B cell (primary cell): ENCODE measurements around the gene PLA2G4E. TPM values are rescaled to one million over a fixed set of nuclear protein-coding genes. Genes with fewer than 3 reads are reported as not detected.

Experiments
- ATAC-seq: fragments of 200-7000 bp; cut with Tn5 transposase; one replicate; pipeline ENCODE4 v1.10.0; 2021; ENCODE audit warnings: low read depth, mild to moderate bottlenecking, moderate number of reproducible peaks, moderate library complexity
- CTCF ChIA-PET: fragments of 350-600 bp; sonication (Branson Sonifier 250); formaldehyde crosslinking; loops from one replicate; lab custom pipeline; 2021; ENCODE audit warnings: antibody characterized with exemption, inconsistent platforms; lab: Charles Lee
- POLR2A ChIA-PET: fragments of 350-600 bp; sonication (Branson Sonifier 250); formaldehyde crosslinking; loops from one replicate; lab custom pipeline; 2021; ENCODE audit warnings: antibody characterized with exemption; lab: Charles Lee
- DNase-seq: peaks from one replicate; pipeline ENCODE4 v3.0.0; 2013
- H2AFZ ChIP-seq: 2 replicates; pipeline ENCODE4 v1.6.1; 2012; ENCODE audit warnings: mild to moderate bottlenecking, low read depth, low read length; ENCODE audit not compliant: insufficient read depth, poor library complexity, severe bottlenecking
- H3K27ac ChIP-seq, 2 donors: 1 replicate in 1 of 2; 2 replicates in 1 of 2; pipeline ENCODE4 v1.5.1; 2012 to 2013; ENCODE audit warnings: low read length in 2 of 2, mild to moderate bottlenecking in 2 of 2, moderate library complexity in 1 of 2
- H3K27me3 ChIP-seq, 4 experiments: fragments of 200-600 bp in 1 of 4; sonication (generic) in 1 of 4; replicated peaks in 1 of 4; 1 replicate in 2 of 4; 2 replicates in 2 of 4; pipeline versions ENCODE4 v1.6.1 to v1.7.0; 2013 to 2016; ENCODE audit warnings: low read length in 3 of 4, mild to moderate bottlenecking in 2 of 4, mixed read lengths in 1 of 4, moderate library complexity in 1 of 4; ENCODE audit not compliant: insufficient read depth in 4 of 4, control insufficient read depth in 3 of 4; ENCODE audit errors: control extremely low read depth in 1 of 4
- H3K36me3 ChIP-seq, 2 experiments: replicated peaks in 1 of 2; 1 replicate in 1 of 2; 2 replicates in 1 of 2; pipeline versions ENCODE4 v1.6.1 to v1.7.1; 2013; ENCODE audit warnings: low read length in 1 of 2; ENCODE audit not compliant: insufficient read depth in 2 of 2, control insufficient read depth in 1 of 2; ENCODE audit errors: control extremely low read depth in 1 of 2, extremely low read depth in 1 of 2
- H3K4me1 ChIP-seq, 2 donors: fragments of 200-600 bp in 1 of 2; sonication (generic) in 1 of 2; 1 replicate in 1 of 2; 2 replicates in 1 of 2; pipeline versions ENCODE4 v1.5.1 to v1.6.1; 2013 to 2017; ENCODE audit warnings: low read length in 2 of 2; ENCODE audit not compliant: control insufficient read depth in 2 of 2, insufficient read depth in 2 of 2
- H3K4me2 ChIP-seq: replicated peaks from 2 replicates; pipeline ENCODE3; 2012; ENCODE audit warnings: mild to moderate bottlenecking, low read depth, low read length; ENCODE audit not compliant: poor library complexity, severe bottlenecking
- H3K4me3 ChIP-seq, 5 experiments: fragments of 200-600 bp in 1 of 5; sonication (generic) in 1 of 5; 1 replicate in 3 of 5; 2 replicates in 2 of 5; pipeline versions ENCODE4 v1.5.1 to v1.7.0; 2011 to 2016; ENCODE audit warnings: low read length in 4 of 5, mild to moderate bottlenecking in 4 of 5, low read depth in 2 of 5, control low read depth in 1 of 5, moderate library complexity in 1 of 5; ENCODE audit not compliant: insufficient read depth in 1 of 5; ENCODE audit errors: control extremely low read depth in 1 of 5, extremely low read depth in 1 of 5
- H3K79me2 ChIP-seq: fragments of 200-600 bp; sonication (generic); one replicate; pipeline ENCODE4 v1.6.0; 2016; ENCODE audit warnings: low read length; ENCODE audit not compliant: control insufficient read depth, insufficient read depth
- H3K9ac ChIP-seq: fragments of 200-600 bp; sonication (generic); 2 replicates; pipeline ENCODE4 v1.6.1; 2017; ENCODE audit warnings: mild to moderate bottlenecking, low read length, moderate library complexity
- H3K9me3 ChIP-seq, 3 donors: one replicate each; pipeline versions ENCODE4 v1.6.1 to v1.7.1; 2013; ENCODE audit warnings: low read length in 2 of 3; ENCODE audit not compliant: control insufficient read depth in 2 of 3, insufficient read depth in 1 of 3; ENCODE audit errors: control extremely low read depth in 1 of 3
- H4K20me1 ChIP-seq: 2 replicates; pipeline ENCODE4 v1.6.0; 2012; ENCODE audit warnings: mild to moderate bottlenecking, low read length; ENCODE audit not compliant: insufficient read depth, control insufficient read depth, poor library complexity, severe bottlenecking
- H3K27ac Mint-ChIP-seq: one replicate; pipeline ENCODE4 v1.8.0; 2021; ENCODE audit warnings: mixed read lengths
- H3K27me3 Mint-ChIP-seq: one replicate; pipeline ENCODE4 v1.8.0; 2021; ENCODE audit warnings: mixed read lengths
- H3K4me1 Mint-ChIP-seq: one replicate; pipeline ENCODE4 v1.8.0; 2021; ENCODE audit warnings: mixed read lengths
- H3K4me3 Mint-ChIP-seq: one replicate; pipeline ENCODE4 v1.8.0; 2021; ENCODE audit warnings: mixed read lengths
- H3K9me3 Mint-ChIP-seq: one replicate; pipeline ENCODE4 v1.8.0; 2022; ENCODE audit warnings: mixed read lengths; ENCODE audit not compliant: insufficient read depth
- EZH2 ChIP-seq: IDR thresholded peaks from 2 replicates; pipeline ENCODE4 v1.6.1; 2012; ENCODE audit warnings: borderline replicate concordance, low read depth, mild to moderate bottlenecking, moderate library complexity, low read length; ENCODE audit not compliant: insufficient read depth, poor library complexity, severe bottlenecking
- WGBS: methylation state at CpG from one replicate; pipeline ENCODE4 v1.1.5; 2013; ENCODE audit warnings: missing lambda C conversion rate; ENCODE audit not compliant: insufficient coverage; 5-methylcytosine and 5-hydroxymethylcytosine counted together
- intact Hi-C: fragments of 100-400 bp; cut with micrococcal nuclease; formaldehyde crosslinking; loops from one replicate; pipeline ENCODE4 v1.10.0; 2022
- polyA plus RNA-seq: library from polyadenylated mRNA; depleted of rRNA; stranded (reverse); fragments of >200 nt; gene quantifications from 2 replicates; pipeline ENCODE4 v1.2.3, GENCODE V29; 2012
- total RNA-seq, 2 donors: library from RNA; stranded (reverse); fragments of 120-200 nt in 1 of 2; gene quantifications; 1 replicate in 1 of 2; 2 replicates in 1 of 2; pipeline versions ENCODE4 v1.2.3 to v1.2.4, GENCODE V29; 2013 to 2022
- TF ChIP-seq, protein P1 (sequence below): fragments of 200-600 bp; IDR thresholded peaks from one replicate; pipeline ENCODE4 v1.8.0; 2022; ENCODE audit warnings: antibody characterized with exemption, mild to moderate bottlenecking

The PLA2G4E gene
- total and polyA plus RNA-seq, 2 donors (not counting 1 experiment from before 2014, with no cell fraction given): not detected

DNA sequence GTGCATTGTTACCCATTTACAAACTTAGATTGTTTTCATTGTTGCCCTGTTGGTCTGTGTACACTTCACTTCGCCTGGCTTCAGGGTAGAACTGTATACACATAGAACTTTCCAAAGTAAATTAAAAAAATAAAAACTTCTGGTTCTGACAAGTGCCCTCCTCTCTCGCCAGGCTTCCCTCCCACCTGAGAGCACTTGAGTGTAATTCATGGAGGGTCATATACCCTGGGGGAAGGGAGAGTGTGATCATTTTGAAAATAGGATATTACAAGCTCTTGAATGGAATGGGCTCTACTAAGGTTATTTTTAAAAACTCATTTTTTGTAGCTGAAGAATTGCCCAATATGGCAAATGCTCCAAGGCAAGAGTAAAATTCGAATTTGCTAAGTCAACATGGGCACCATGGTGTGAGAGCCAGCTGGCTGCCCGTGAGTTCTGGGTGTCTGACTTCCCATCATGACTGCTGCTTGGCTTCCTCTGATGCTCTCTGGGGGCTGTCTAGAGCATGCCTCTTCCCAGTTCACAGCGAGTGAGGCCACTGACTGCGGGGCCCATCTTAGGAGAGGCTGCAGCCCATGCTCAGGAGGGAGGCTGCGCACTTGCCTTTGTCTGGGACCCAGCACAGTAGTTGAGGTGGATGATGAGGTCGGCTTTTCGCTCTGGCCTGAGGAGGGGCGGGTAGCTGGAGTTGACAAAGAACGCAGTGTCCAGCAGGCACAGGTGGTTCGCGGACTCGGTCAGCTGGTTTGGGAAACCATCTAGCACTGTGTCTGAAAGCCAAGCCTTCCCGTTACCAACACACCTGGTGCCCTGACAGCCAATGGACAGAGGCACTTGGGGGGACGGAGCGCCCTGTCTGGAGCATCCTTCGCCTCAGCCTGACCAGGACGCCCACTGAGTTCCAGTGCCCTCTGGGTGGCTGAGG, 35.3 kb downstream of the PLA2G4E start:
- Mint-ChIP-seq H3K27me3 (peaks cover 3% of the 10 kb centered on the region), H3K4me1 (no peaks in the 10 kb centered on the region), H3K27ac (no peak overlapping the region), H3K4me3 (no peak overlapping the region), H3K9me3 (no peaks in the 10 kb centered on the region)
- Histone ChIP-seq H3K4me1 (no peaks in the 10 kb centered on the region), H3K9me3 (no peaks in the 10 kb centered on the region), H2AFZ (no peak overlapping the region), H3K79me2 (no peaks in the 10 kb centered on the region), H3K4me2 (no peak overlapping the region), H3K9ac (no peak overlapping the region), H3K27me3 (peaks cover 0 to 11% (median 3%) of the 10 kb centered on the region in 4 experiments), H4K20me1 (no peaks in the 10 kb centered on the region), H3K4me3 (no peak overlapping the region), H3K27ac (no peak overlapping the region), H3K36me3 (no peaks in the 10 kb centered on the region)
- no peak for TF ChIP-seq EZH2
- TF ChIP-seq, protein P1, sequence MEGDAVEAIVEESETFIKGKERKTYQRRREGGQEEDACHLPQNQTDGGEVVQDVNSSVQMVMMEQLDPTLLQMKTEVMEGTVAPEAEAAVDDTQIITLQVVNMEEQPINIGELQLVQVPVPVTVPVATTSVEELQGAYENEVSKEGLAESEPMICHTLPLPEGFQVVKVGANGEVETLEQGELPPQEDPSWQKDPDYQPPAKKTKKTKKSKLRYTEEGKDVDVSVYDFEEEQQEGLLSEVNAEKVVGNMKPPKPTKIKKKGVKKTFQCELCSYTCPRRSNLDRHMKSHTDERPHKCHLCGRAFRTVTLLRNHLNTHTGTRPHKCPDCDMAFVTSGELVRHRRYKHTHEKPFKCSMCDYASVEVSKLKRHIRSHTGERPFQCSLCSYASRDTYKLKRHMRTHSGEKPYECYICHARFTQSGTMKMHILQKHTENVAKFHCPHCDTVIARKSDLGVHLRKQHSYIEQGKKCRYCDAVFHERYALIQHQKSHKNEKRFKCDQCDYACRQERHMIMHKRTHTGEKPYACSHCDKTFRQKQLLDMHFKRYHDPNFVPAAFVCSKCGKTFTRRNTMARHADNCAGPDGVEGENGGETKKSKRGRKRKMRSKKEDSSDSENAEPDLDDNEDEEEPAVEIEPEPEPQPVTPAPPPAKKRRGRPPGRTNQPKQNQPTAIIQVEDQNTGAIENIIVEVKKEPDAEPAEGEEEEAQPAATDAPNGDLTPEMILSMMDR: no peak
- ChIA-PET POLR2A (interaction anchor here (0.7 kb wide), 1 partner anchor 13 kb away, joined by 3 read pairs; the partner anchor contains the start of gene EHD4), CTCF (interaction anchor here (1.2 to 8.8 kb wide), 2 partner anchors 71 to 97 kb away, joined by 3 to 113 read pairs; no protein-coding TSS in a partner anchor)
- ATAC-seq: no peak
- intact Hi-C loops: no loop called here
- DNase-seq: no peak
- 95% methylated on average over 16 of the region's 19 CpGs for WGBS

DNA sequence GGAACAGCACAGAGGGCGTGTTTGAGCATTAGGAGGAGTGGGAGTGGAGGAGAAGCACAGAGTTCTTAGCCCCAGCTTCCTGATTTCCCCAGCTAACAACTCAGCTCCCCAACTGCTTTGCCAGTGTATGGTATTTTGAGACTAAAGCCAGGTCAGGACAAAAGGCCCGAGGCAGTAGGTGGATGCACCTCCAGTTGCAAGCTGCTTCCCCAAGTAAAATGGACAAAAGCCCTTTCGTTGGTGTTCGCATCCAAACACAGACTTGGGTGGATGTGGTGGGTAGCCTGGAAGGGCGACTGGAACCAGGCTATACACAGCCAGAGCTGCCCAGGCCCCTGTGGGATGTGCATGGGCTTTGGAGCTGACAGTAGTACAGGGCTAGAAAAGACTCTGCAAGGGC, 36.2 kb downstream of the PLA2G4E start:
- Histone ChIP-seq H3K79me2 (no peaks in the 10 kb centered on the region), H3K9me3 (no peaks in the 10 kb centered on the region), H3K4me3 (no peak overlapping the region), H3K4me2 (no peak overlapping the region), H2AFZ (no peak overlapping the region), H3K36me3 (no peaks in the 10 kb centered on the region), H3K9ac (no peak overlapping the region), H3K27ac (no peak overlapping the region), H3K27me3 (peaks cover 0 to 4% (median under 1%) of the 10 kb centered on the region in 4 experiments), H3K4me1 (no peaks in the 10 kb centered on the region), H4K20me1 (no peaks in the 10 kb centered on the region)
- TF ChIP-seq EZH2: no peak
- TF ChIP-seq, protein P1: no peak
- no peak overlapping the region for H3K27ac Mint-ChIP-seq
- no peak for DNase-seq
- ChIA-PET CTCF (interaction anchor here (1.2 to 8.8 kb wide), 4 partner anchors 11 to 98 kb away, joined by 3 to 113 read pairs (median 4); no protein-coding TSS in a partner anchor), POLR2A (no interaction called here)
- no peaks in the 10 kb centered on the region for H3K4me1 Mint-ChIP-seq
- no peaks in the 10 kb centered on the region for H3K9me3 Mint-ChIP-seq
- H3K27me3 Mint-ChIP-seq: peaks cover 9% of the 10 kb centered on the region
- intact Hi-C loops: no loop called here
- no peak overlapping the region for H3K4me3 Mint-ChIP-seq
- no peak for ATAC-seq
- 89% methylated on average over 3 of the region's 5 CpGs for WGBS
